HG03097 (cell line): Measurements from ENCODE around the gene ITSN1.
"Not testable (repeated sequence)": the region's sequence is repeated elsewhere in the genome, so short reads cannot be mapped to it uniquely, and the experiment has no call there.

Experiments used
- ATAC-seq: cut with Tn5 transposase; IDR thresholded peaks from one replicate; pipeline ENCODE4 v1.9.1; 2021; ENCODE audit not compliant: unreplicated experiment, low FRiP score

Gene ITSN1

GRCh38 chr21:33909756-33910155 is 267.5 kb downstream of the ITSN1 start:
- ATAC-seq: no peak

DNA sequence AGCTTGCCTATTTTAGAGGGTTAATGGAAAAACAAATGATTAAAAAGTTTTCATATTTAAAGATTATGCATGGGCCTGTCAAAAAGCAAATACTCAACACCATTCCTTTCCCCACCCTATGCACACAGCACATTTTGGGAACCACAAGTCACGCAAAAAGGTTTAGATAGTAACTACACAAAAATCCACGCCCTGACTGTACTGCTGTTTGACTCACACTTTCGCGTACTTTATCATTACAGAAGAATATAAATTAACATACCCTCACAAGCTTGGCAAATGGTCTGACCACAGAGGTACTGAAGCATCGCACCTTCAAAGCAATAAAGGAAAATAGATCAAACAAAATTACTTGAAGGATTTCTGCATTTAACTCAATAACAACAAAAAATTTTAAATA is 271.9 kb downstream of the ITSN1 start:
- ATAC-seq: no peak

DNA sequence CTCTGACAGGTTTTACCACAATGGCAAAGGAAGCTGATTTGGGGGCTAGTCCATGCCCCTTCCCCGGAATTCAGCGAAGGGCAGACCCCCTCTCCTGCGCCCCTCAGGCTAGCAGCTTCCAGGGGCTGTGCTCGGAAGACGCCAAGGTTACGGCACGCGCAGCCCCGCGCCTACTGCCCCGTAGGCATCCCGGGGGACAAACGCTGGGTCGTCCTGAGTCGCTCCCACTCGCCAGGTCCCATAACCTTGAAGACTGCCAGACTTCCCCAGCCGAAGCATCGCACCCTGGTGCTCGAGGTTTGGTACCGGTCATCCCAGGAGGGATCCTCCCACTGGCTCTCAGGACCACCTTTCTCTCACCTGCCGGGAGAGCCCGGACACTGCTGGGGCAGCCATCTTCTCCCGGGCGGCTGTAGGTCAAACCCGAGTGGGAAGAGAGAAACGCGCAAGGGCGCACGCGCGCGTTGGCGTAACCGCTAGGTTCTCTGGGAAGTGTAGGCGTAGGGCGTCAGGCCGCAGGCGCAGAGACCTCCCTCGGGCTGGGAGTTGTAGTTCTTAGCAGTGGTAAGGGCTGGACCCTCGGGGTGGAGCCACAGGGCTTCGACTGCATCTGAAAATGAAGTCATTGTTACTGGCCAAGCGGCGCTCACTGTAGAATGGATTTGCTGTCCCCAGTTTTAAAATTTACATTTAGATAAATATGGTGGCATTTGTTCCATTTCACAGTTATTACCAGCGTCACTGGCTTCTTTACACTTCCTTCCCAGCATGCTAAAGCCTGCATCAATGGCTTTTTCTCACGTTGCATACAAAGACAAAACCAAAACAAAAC is 273.3 kb downstream of the ITSN1 start, which contains the start of gene ATP5PO:
Gene ATP5PO, minus strand, starts transcription at position 437 of the 832 bp plus-strand sequence. Its CDS starts 41 bp downstream, at position 396.
- ATAC-seq: peak; percentile 97

GRCh38 chr21:33916200-33916567 is 273.9 kb downstream of the ITSN1 start:
- no peak for ATAC-seq

GRCh38 chr21:33917421-33917820 is 275.1 kb downstream of the ITSN1 start:
- ATAC-seq: no peak

DNA sequence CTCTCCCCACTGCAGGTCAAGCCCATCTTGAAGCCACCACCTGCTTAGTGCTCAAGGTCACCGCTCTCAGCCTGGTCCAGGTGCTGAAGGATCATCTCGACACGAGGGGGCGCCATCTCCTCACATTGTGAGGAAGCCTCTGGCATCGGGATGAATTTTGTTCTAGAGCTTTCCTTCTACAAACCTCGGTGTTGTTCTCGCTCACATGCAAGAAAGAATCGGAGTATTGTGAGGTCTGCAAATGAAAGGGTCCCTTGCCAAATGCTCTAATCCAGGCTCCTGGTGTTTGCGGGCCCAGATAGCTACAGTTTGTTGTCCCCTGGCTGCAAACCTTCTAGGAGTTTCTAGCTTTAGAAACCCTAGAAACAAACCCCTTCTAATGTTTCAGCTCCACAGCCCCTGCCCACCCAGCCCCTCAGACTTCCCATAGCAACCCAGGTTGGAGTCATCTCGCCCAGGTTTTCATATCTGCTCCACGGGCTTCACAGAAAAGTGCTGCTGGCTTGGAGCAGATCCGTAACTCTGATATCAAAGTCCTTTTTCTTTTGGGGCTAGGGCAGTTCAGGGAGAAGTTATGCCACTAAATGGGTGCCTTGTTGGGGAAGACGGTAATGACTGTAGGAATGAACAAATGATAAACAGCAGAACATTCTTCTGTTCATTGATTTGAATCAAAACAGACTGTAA is 281.9 kb downstream of the ITSN1 start:
- peak; percentile 94 for ATAC-seq

DNA sequence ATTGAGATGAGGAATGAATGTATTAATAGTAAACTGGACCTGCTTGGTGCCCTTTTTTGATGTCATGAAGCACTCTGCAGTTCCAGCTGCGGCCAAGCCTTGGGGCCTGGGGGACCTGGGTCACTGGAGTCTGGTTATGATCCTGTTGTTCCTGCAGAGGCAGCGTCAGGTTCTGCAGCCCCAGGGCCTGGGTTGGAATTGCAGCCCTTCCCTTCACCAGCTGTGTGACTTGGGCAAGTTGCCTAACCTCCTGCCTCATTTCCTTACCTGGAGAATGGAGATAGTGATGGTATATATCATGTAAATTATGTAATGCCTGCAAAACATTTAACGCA is 282.4 kb downstream of the ITSN1 start:
- no peak for ATAC-seq

DNA sequence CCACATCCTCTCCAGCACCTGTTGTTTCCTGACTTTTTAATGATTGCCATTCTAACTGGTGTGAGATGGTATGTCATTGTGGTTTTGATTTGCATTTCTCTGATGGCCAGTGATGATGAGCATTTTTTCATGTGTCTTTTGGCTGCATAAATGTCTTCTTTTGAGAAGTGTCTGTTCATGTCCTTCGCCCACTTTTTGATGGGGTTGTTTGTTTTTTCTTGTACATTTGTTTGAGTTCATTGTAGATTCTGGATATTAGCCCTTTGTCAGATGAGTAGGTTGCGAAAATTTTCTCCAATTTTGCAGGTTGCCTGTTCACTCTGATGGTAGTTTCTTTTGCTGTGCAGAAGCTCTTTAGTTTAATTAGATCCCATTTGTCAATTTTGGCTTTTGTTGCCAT is 283.9 kb downstream of the ITSN1 start:
- ATAC-seq: not testable (repeated sequence)

- not testable (repeated sequence) for ATAC-seq
Measured at GRCh38 chr21:33931052-33931798, 288.9 kb downstream of the ITSN1 start.

GRCh38 chr21:33931799-33932390 is 289.6 kb downstream of the ITSN1 start:
- no peak for ATAC-seq

DNA sequence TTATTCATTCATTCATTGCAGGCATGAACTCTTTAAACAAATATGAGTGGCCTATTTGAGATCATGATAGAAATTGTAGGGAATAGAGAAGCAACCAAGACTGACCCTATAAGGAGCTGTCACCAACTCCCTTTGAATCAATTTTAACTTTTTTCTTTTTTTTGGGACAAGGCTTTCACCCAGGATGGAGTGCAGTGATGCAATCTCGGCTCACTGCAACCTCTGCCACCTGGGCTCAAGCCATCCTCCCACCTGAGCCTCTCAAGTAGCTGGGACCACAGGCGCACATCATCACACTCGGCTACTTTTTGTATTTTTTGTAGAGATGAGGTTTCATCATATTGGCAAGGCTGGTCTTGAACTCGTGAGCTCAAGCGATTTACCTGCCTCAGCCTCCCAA is 290.4 kb downstream of the ITSN1 start:
- ATAC-seq: no peak

- no peak for ATAC-seq
Measured at GRCh38 chr21:33936301-33937038, 294.2 kb downstream of the ITSN1 start.

- ATAC-seq: no peak
Measured at GRCh38 chr21:33937146-33937545, 294.8 kb downstream of the ITSN1 start.

DNA sequence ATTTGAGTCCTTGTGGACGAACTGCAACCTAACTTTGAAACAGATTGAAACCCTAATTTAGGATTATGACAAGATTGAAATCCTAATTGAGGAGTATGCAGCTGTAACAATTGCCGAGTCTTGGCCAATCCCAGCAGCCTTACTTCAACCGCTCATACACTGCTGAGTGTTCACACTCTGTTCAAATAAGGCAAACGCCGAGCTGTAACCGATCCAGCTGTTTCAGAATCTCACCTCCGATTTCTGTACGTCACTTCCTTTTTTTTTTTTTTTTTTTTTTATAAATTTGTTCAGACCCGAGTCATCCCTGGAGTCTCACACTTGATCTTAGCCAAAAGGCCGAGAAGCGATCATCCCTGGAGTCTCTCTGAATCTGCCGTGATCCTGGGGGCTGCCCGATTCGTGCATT is 295.6 kb downstream of the ITSN1 start:
- ATAC-seq: no peak

DNA sequence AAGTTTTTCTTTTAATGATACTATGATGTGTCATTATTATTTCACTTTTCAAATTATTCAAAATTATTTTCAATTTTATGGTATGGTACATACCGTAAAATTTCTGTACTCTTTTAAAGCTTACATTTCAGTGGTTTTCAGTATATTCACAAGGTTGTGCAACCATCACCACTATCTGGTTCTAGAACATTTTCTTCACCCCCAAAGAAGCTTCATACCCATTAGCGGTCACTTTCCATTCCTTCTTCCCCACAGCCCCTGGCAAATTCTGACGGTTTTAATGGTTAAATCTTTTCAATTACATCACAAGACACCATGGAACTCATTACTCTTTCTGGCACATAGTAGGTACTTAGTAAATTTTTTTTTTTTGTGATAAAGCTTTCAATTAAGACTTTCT is 296.1 kb downstream of the ITSN1 start:
- ATAC-seq: no peak

- ATAC-seq: no peak
Measured at GRCh38 chr21:33939226-33939625, 296.9 kb downstream of the ITSN1 start.

- no peak for ATAC-seq
Measured at GRCh38 chr21:33940164-33940880, 298.0 kb downstream of the ITSN1 start.

DNA sequence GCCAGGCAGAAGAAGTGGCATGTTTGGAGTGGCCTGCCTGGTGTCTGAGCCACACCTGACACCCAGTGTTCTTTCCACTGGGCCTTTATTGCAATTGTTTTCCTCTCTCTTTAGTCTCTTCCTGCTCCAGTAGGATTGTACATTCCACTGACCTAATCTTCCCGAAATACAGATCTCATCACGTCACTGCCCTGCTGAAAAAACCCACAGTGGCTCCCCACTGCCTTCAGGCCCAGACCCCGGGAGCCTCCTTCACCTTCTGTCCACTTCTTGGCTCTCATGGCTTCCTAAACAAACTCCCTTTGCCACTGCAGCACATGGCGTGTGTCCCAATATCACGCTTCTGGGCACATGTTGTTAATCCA is 298.6 kb downstream of the ITSN1 start:
- no peak for ATAC-seq

- ATAC-seq: no peak
Measured at GRCh38 chr21:33942426-33942825, 300.1 kb downstream of the ITSN1 start.

DNA sequence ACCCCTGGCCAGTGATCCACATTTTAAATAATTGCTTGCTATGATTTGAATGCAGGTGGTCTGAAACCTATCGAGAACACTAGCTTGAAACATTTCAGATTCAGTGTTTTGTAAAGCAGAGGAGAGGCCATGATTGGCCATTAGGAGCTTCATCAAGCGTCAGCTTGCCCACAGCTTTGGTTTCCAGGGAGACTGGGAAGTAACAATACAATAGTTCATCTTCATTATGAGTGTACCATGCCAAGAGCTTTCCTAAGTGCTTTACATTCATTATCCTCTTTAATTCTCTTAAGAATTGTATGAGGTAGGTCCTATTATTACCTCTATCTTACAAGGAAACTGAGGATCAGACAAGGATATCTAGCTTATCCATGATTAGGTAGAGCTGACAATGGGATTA is 301.0 kb downstream of the ITSN1 start:
- ATAC-seq: no peak
